GM23338 (cell line): ENCODE results near the gene GPAM. TPM values are rescaled to one million over a fixed set of nuclear protein-coding genes. Genes with fewer than 3 reads are reported as not detected.

Experiments
- CREB1 ChIP-seq: fragments of 250-450 bp; sonication (Bioruptor Pico); IDR thresholded peaks from 2 replicates; pipeline ENCODE4 v1.5.0; 2020; ENCODE audit warnings: low read depth, mild to moderate bottlenecking, moderate library complexity
- CTCF ChIP-seq, 2 experiments: fragments of 200-600 bp in 1 of 2; sonication (generic) in 1 of 2; conservative IDR thresholded peaks; 2 replicates each; pipeline versions ENCODE4 v1.5.1 to v1.6.1; 2016 to 2017; ENCODE audit warnings: antibody characterized with exemption in 2 of 2, low read depth in 2 of 2, mild to moderate bottlenecking in 2 of 2, moderate library complexity in 1 of 2
- EZH2phosphoT487 ChIP-seq: fragments of 200-600 bp; sonication (generic); IDR thresholded peaks from one replicate; pipeline ENCODE4 v1.8.1; 2018; ENCODE audit warnings: antibody characterized with exemption; ENCODE audit not compliant: unreplicated experiment
- JUNB ChIP-seq: IDR thresholded peaks from one replicate; pipeline ENCODE4 v1.6.1; 2016; ENCODE audit warnings: antibody characterized with exemption; ENCODE audit not compliant: unreplicated experiment
- ZNF331 ChIP-seq: fragments of 250-450 bp; sonication (Bioruptor Pico); IDR thresholded peaks from 2 replicates; pipeline ENCODE4 v1.5.0; 2020; ENCODE audit warnings: low read depth, mild to moderate bottlenecking, moderate library complexity
- ZNF462 ChIP-seq: fragments of 250-450 bp; sonication (Bioruptor Pico); IDR thresholded peaks from 2 replicates; pipeline ENCODE4 v1.5.0; 2020; ENCODE audit warnings: mild to moderate bottlenecking, moderate library complexity
- polyA plus RNA-seq: library from polyadenylated mRNA; unstranded; fragments of >200 nt; fragmentation: Nextera tagmentation; extraction: Ambion mirVana; gene quantifications from 2 replicates; pipeline ENCODE4 v1.2.1, GENCODE V29; 2016
- total RNA-seq: library from RNA; depleted of rRNA; stranded (reverse); fragments of >200 nt; shearing (Covaris generic); gene quantifications from 2 replicates; pipeline ENCODE4 v1.2.3, GENCODE V29; 2014

The GPAM gene
- total and polyA plus RNA-seq, 2 experiments from 2014 or later = 5.5 to 16.6 TPM

- no peak for TF ChIP-seq ZNF462 (CRISPR knock-in tag)
- TF ChIP-seq JUNB = no peak
- no peak for TF ChIP-seq CTCF (conservative IDR thresholded peaks at IDR 0.05; ENCODE audit: low read depth in 2 of 2)
- no peak for TF ChIP-seq ZNF331 (CRISPR knock-in tag)
- no peak for TF ChIP-seq CREB1
- no peak for TF ChIP-seq EZH2phosphoT487
Observed at GRCh38 chr10:112227331-112227987, 43.9 kb upstream of the GPAM start (continued).
